Trophoblast cell (in vitro differentiated cells and primary cell): ENCODE data around the gene MAPK4.

ENCODE experiments used
- DNase-seq, 2 donors: peaks; one replicate each; pipeline ENCODE4 v3.0.0-alpha.2; 2016
- H2AFZ ChIP-seq: 2 replicates; pipeline ENCODE4 v1.6.1; 2013; ENCODE audit warnings: low read length, moderate library complexity, mild to moderate bottlenecking; ENCODE audit not compliant: insufficient read depth, poor library complexity
- H2AK5ac ChIP-seq: 2 replicates; pipeline ENCODE4 v1.6.1; 2013; ENCODE audit warnings: mild to moderate bottlenecking, low read length
- H2BK120ac ChIP-seq: 2 replicates; pipeline ENCODE4 v1.6.1; 2013; ENCODE audit warnings: low read length, mild to moderate bottlenecking, moderate library complexity; ENCODE audit not compliant: insufficient read depth, poor library complexity
- H2BK12ac ChIP-seq: 2 replicates; pipeline ENCODE4 v1.6.1; 2013; ENCODE audit warnings: mild to moderate bottlenecking, low read length, moderate library complexity
- H2BK5ac ChIP-seq: 2 replicates; pipeline ENCODE4 v1.6.1; 2013; ENCODE audit warnings: low read length, low read depth, moderate library complexity, mild to moderate bottlenecking; ENCODE audit not compliant: poor library complexity
- H3K14ac ChIP-seq: 2 replicates; pipeline ENCODE4 v1.6.1; 2013; ENCODE audit warnings: mild to moderate bottlenecking, low read length
- H3K18ac ChIP-seq: 2 replicates; pipeline ENCODE4 v1.6.1; 2013; ENCODE audit warnings: mild to moderate bottlenecking, low read length
- H3K23ac ChIP-seq: 2 replicates; pipeline ENCODE4 v1.6.1; 2013; ENCODE audit warnings: low read length
- H3K27ac ChIP-seq: 2 replicates; pipeline ENCODE4 v1.5.1; 2013; ENCODE audit warnings: low read depth, mild to moderate bottlenecking, inconsistent platforms, low read length, moderate library complexity
- H3K27me3 ChIP-seq: 2 replicates; pipeline ENCODE4 v1.6.1; 2013; ENCODE audit warnings: inconsistent platforms, mild to moderate bottlenecking, low read length, moderate library complexity; ENCODE audit not compliant: insufficient read depth
- H3K36me3 ChIP-seq, 2 experiments: 1 replicate in 1 of 2; 2 replicates in 1 of 2; pipeline ENCODE4 v1.6.1; 2013; ENCODE audit warnings: low read length in 2 of 2, mild to moderate bottlenecking in 2 of 2, moderate library complexity in 1 of 2; ENCODE audit not compliant: insufficient read depth in 2 of 2, control insufficient read depth in 1 of 2
- H3K4ac ChIP-seq: 2 replicates; pipeline ENCODE4 v1.6.1; 2013; ENCODE audit warnings: low read depth, mild to moderate bottlenecking, low read length, moderate library complexity
- H3K4me1 ChIP-seq, 2 experiments: 1 replicate in 1 of 2; 2 replicates in 1 of 2; pipeline ENCODE4 v1.6.1; 2013; ENCODE audit warnings: low read length in 2 of 2, mild to moderate bottlenecking in 2 of 2, moderate library complexity in 1 of 2; ENCODE audit not compliant: insufficient read depth in 2 of 2, control insufficient read depth in 1 of 2
- H3K4me2 ChIP-seq: 2 replicates; pipeline ENCODE4 v1.6.1; 2013; ENCODE audit warnings: inconsistent platforms, mild to moderate bottlenecking, low read length, moderate library complexity
- H3K4me3 ChIP-seq: 2 replicates; pipeline ENCODE4 v1.5.1; 2013; ENCODE audit warnings: mild to moderate bottlenecking, low read depth, low read length, inconsistent platforms
- H3K79me1 ChIP-seq: one replicate; pipeline ENCODE4 v1.6.1; 2013; ENCODE audit warnings: low read length
- H3K79me2 ChIP-seq: 2 replicates; pipeline ENCODE4 v1.6.1; 2013; ENCODE audit warnings: low read length, mild to moderate bottlenecking; ENCODE audit not compliant: control insufficient read depth, insufficient read depth, poor library complexity
- H3K9ac ChIP-seq: 2 replicates; pipeline ENCODE4 v1.6.1; 2013; ENCODE audit warnings: mild to moderate bottlenecking, low read length
- H3K9me3 ChIP-seq: 2 replicates; pipeline ENCODE4 v1.6.1; 2013; ENCODE audit warnings: low read depth, mild to moderate bottlenecking, control low read depth, inconsistent platforms, low read length; ENCODE audit not compliant: insufficient read depth
- H4K12ac ChIP-seq: 2 replicates; pipeline ENCODE4 v1.6.1; 2013; ENCODE audit warnings: low read depth, mild to moderate bottlenecking, low read length, moderate library complexity
- H4K8ac ChIP-seq: 2 replicates; pipeline ENCODE4 v1.6.1; 2013; ENCODE audit warnings: low read depth, mild to moderate bottlenecking, low read length, moderate library complexity
- H4K91ac ChIP-seq: one replicate; pipeline ENCODE4 v1.6.1; 2013; ENCODE audit warnings: low read depth, mild to moderate bottlenecking, low read length, moderate library complexity
- WGBS: extraction: QIAGEN DNeasy Blood & Tissue Kit; methylation state at CpG from one replicate; pipeline ENCODE4 v1.1.7; 2013; ENCODE audit warnings: missing lambda C conversion rate; ENCODE audit not compliant: insufficient read length, insufficient coverage; ENCODE audit errors: extremely low coverage; 5-methylcytosine and 5-hydroxymethylcytosine counted together

The MAPK4 gene

DNA sequence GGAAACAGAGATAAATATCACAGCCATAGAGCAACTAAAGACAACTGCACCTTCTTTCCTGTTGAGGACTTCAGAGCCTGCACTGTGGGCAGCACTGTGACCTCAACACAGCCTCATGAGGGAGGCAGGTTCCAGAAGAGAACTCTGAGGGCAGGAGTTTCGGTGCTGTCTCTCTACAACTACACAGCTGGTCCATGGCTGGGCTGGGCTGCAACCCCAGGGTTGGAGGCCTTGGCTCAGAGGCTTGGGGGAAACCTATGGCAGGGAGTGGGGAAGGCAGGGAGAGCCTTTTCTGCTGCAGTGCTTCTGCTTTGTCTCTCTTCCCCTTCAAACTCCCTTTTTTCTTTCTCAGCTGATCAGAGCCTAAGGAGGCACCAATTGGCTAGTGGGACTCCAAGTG is 193.4 kb downstream of the MAPK4 start:
- Histone ChIP-seq H3K9ac (no peak overlapping the region), H3K79me1 (no peaks in the 10 kb centered on the region), H3K79me2 (no peaks in the 10 kb centered on the region), H2BK120ac (no peak overlapping the region), H3K4me3 (no peak overlapping the region), H3K27me3 (no peaks in the 10 kb centered on the region), H4K8ac (no peak overlapping the region), H3K27ac (no peak overlapping the region), H3K4ac (no peak overlapping the region), H2AK5ac (no peak overlapping the region), H4K12ac (no peak overlapping the region), H2BK12ac (no peak overlapping the region), H3K4me2 (no peak overlapping the region), H3K4me1 (peaks cover 15 to 16% of the 10 kb centered on the region in 2 experiments), H2AFZ (no peak overlapping the region), H3K18ac (no peak overlapping the region), H3K14ac (no peak overlapping the region), H4K91ac (no peak overlapping the region), H3K9me3 (peaks cover 2% of the 10 kb centered on the region), H3K23ac (no peak overlapping the region), H2BK5ac (no peak overlapping the region), H3K36me3 (no peaks in the 10 kb centered on the region)
- DNase-seq: no peak
- whole genome bisulfite sequencing: no CpG with 5 or more reads among the region's 1 CpG

- H3K27me3 ChIP-seq: no peaks in the 10 kb centered on the region
- H3K79me1 ChIP-seq: no peaks in the 10 kb centered on the region
- no peak overlapping the region for H2BK120ac ChIP-seq
- no peak overlapping the region for H3K18ac ChIP-seq
- no peak overlapping the region for H2AFZ ChIP-seq
- no peak overlapping the region for H3K9ac ChIP-seq
- H2AK5ac ChIP-seq: no peak overlapping the region
- H3K4me1 ChIP-seq: peaks cover 5 to 6% of the 10 kb centered on the region in 2 experiments
- H3K4me3 ChIP-seq: no peak overlapping the region
- no peak overlapping the region for H3K27ac ChIP-seq
- no peak overlapping the region for H2BK12ac ChIP-seq
- H3K36me3 ChIP-seq: no peaks in the 10 kb centered on the region
- H3K23ac ChIP-seq: no peak overlapping the region
- H3K4me2 ChIP-seq: no peak overlapping the region
- H3K4ac ChIP-seq: no peak overlapping the region
- no peak overlapping the region for H4K12ac ChIP-seq
- peaks cover 2% of the 10 kb centered on the region for H3K9me3 ChIP-seq
- no peak overlapping the region for H4K91ac ChIP-seq
- H4K8ac ChIP-seq: no peak overlapping the region
- no peak overlapping the region for H2BK5ac ChIP-seq
- WGBS: no CpG with 5 or more reads among the region's 3 CpGs
- no peaks in the 10 kb centered on the region for H3K79me2 ChIP-seq
- no peak overlapping the region for H3K14ac ChIP-seq
- DNase-seq: no peak
Observed at GRCh38 chr18:50754297-50754696, 194.4 kb downstream of the MAPK4 start.

GRCh38 chr18:50757358-50757757 is 197.5 kb downstream of the MAPK4 start:
- Histone ChIP-seq H3K79me2 (no peaks in the 10 kb centered on the region), H3K4ac (no peak overlapping the region), H3K23ac (no peak overlapping the region), H3K18ac (no peak overlapping the region), H3K4me2 (no peak overlapping the region), H2BK12ac (no peak overlapping the region), H4K12ac (no peak overlapping the region), H2BK5ac (no peak overlapping the region), H2AFZ (no peak overlapping the region), H3K14ac (no peak overlapping the region), H3K36me3 (no peaks in the 10 kb centered on the region), H2AK5ac (no peak overlapping the region), H3K9me3 (peaks cover 4% of the 10 kb centered on the region), H3K4me1 (no peaks in the 10 kb centered on the region), H4K91ac (no peak overlapping the region), H3K79me1 (no peaks in the 10 kb centered on the region), H3K27ac (no peak overlapping the region), H4K8ac (no peak overlapping the region), H3K4me3 (no peak overlapping the region), H2BK120ac (no peak overlapping the region), H3K27me3 (no peaks in the 10 kb centered on the region), H3K9ac (no peak overlapping the region)
- no CpG with 5 or more reads among the region's 7 CpGs for WGBS
- DNase-seq: no peak

DNA sequence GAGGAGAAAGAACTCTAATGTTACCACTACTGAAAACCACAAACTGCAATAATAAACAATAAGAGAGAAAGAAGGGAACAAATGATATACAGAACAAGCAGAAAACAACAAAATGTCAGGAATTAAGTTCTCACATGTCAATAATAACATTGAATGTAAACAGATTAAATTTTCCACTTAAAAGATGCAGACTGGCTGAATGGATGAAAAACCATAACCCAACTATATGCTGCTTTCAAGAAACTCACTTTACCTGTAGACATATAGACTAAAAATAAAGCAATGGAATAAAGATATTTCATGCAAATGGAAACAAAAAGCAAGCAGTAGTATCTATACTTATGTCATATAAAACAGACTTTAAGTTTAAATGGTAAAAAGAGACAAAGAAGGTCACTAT is 209.6 kb downstream of the MAPK4 start:
- H2AFZ ChIP-seq: no peak overlapping the region
- no peak for DNase-seq
- no peak overlapping the region for H3K4ac ChIP-seq
- no peak overlapping the region for H3K18ac ChIP-seq
- no peak overlapping the region for H4K8ac ChIP-seq
- H3K14ac ChIP-seq: no peak overlapping the region
- H2BK12ac ChIP-seq: no peak overlapping the region
- no peaks in the 10 kb centered on the region for H3K79me1 ChIP-seq
- no peak overlapping the region for H2BK5ac ChIP-seq
- H3K9ac ChIP-seq: no peak overlapping the region
- no peaks in the 10 kb centered on the region for H3K4me1 ChIP-seq
- H3K79me2 ChIP-seq: no peaks in the 10 kb centered on the region
- H2AK5ac ChIP-seq: no peak overlapping the region
- H4K12ac ChIP-seq: no peak overlapping the region
- no peak overlapping the region for H3K23ac ChIP-seq
- peaks cover 8% of the 10 kb centered on the region for H3K9me3 ChIP-seq
- H3K4me2 ChIP-seq: no peak overlapping the region
- H3K36me3 ChIP-seq: no peaks in the 10 kb centered on the region
- H3K27ac ChIP-seq: no peak overlapping the region
- H3K4me3 ChIP-seq: no peak overlapping the region
- no peak overlapping the region for H2BK120ac ChIP-seq
- no peaks in the 10 kb centered on the region for H3K27me3 ChIP-seq
- H4K91ac ChIP-seq: no peak overlapping the region
